Ovary (tissue), 9 donors: ENCODE data around the gene LRRC56. TPM values are rescaled to one million over a fixed set of nuclear protein-coding genes. Genes with fewer than 3 reads are reported as not detected.

Experiments used
- DNase-seq, 5 donors: peaks; one replicate each; pipeline ENCODE4 v3.0.0-alpha.2; 2019 to 2020
- H3K27ac ChIP-seq, 2 donors: fragments of 200-600 bp; one replicate each; pipeline versions ENCODE4 v1.5.1 to v1.8.0; 2019 to 2022
- H3K27me3 ChIP-seq: fragments of 200-600 bp; one replicate; pipeline ENCODE4 v1.8.0; 2022
- H3K36me3 ChIP-seq: fragments of 200-600 bp; sonication (generic); one replicate; pipeline ENCODE4 v1.5.1; 2019
- H3K4me1 ChIP-seq: one replicate; pipeline ENCODE4 v1.8.1; 2013; ENCODE audit warnings: mild to moderate bottlenecking, moderate library complexity; ENCODE audit not compliant: insufficient read depth
- H3K4me3 ChIP-seq: fragments of 200-600 bp; sonication (generic); one replicate; pipeline ENCODE4 v1.5.1; 2017
- H3K9me3 ChIP-seq, 2 donors: fragments of 200-600 bp in 1 of 2; sonication (generic) in 1 of 2; one replicate each; pipeline versions ENCODE4 v1.5.1 to v1.8.1; 2013 to 2019; ENCODE audit warnings: mild to moderate bottlenecking in 1 of 2, moderate library complexity in 1 of 2
- CTCF ChIP-seq, 3 donors: fragments of 450-650 bp in 2 of 3; fragments of 200-600 bp in 1 of 3; IDR thresholded peaks; one replicate each; pipeline versions ENCODE4 v1.5.1 to v1.8.0; 2016 to 2022; ENCODE audit warnings: antibody characterized with exemption in 3 of 3, mild to moderate bottlenecking in 1 of 3
- EP300 ChIP-seq: sonication (generic); formaldehyde crosslinking; IDR thresholded peaks from one replicate; pipeline ENCODE4 v1.6.1; 2017; ENCODE audit warnings: antibody characterized with exemption
- POLR2A ChIP-seq: fragments of 450-650 bp; IDR thresholded peaks from one replicate; pipeline ENCODE4 v1.6.1; 2017; ENCODE audit warnings: antibody characterized with exemption, mild to moderate bottlenecking, moderate library complexity
- WGBS, 3 donors: extraction: QIAGEN DNeasy Blood & Tissue Kit in 1 of 3; methylation state at CpG; one replicate each; pipeline versions ENCODE4 v1.1.5 to v1.1.7; 2013 to 2017; 5-methylcytosine and 5-hydroxymethylcytosine counted together
- intact Hi-C, 4 donors: fragments of 100-400 bp; cut with DNase I; formaldehyde crosslinking; loops; one replicate each; pipeline versions ENCODE4 v1.11.0 to v1.15.1; 2022 to 2023
- polyA plus RNA-seq, 2 donors: library from polyadenylated mRNA; stranded (reverse); fragments of 200-250 nt in 1 of 2; fragments of 350-450 nt in 1 of 2; fragmentation: Illumina TruSeq in 1 of 2; extraction: RNeasy Lipid Tissue Mini Kit (QIAGEN cat#74804) in 1 of 2; gene quantifications; one replicate each; pipeline ENCODE4 v1.2.3, GENCODE V29; 2013 to 2014
- total RNA-seq, 7 donors: library from RNA; depleted of rRNA in 2 of 7; stranded (reverse); fragments of >200 nt in 2 of 7; fragmentation: NEBNext Ultra II Directional in 3 of 7; extraction: Animal tissue kit (Norgen Biotek cat#: 25700) in 3 of 7; gene quantifications; one replicate each; pipeline versions ENCODE4 v1.1.0 to v1.2.4, GENCODE V29; 2016 to 2023
- donor health status: DM: no; HTN: no; CAD: no; lungs with moderate emphysema.
- donor health status: DM: no; HTN: no; CAD: no.
- donor health status: Bipolar disorder and iron deficiency.
- donor health status: DM: yes; HTN: yes; CAD: no.
- donor health status: DM: no; HTN: no; CAD: no.
- donor health status: DM: yes; HTN: yes; CAD: no.

Gene LRRC56
- total and polyA plus RNA-seq, 9 donors = 0.60 to 6.2 (median 2.0) TPM; not detected in 1

DNA sequence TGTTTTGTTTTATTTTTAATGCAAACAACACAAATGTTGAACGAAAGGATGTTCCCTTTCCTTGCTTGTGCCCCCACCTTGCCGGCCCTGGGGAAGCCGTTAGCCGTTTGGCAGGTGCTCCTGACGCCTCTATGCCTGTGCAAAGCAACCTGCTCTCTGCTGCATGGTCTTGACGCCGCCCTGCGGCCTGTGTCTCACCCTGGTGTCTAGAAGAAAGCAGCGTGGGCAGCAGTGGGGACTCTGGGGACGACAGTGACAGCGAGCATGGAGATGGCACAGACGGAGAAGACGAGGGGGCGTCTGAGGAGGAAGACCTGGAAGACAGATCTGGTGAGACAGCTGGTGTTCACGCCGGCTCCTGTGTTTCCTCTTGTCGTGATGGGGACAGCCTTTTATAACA, 44.4 kb downstream of the LRRC56 start:
- WGBS, 3 donors = 72 to 77% (median 74%) methylated on average over 17 of the region's 17 CpGs
- intact Hi-C loops = no loop called here
- no peaks in the 10 kb centered on the region for H3K9me3 ChIP-seq

DNA sequence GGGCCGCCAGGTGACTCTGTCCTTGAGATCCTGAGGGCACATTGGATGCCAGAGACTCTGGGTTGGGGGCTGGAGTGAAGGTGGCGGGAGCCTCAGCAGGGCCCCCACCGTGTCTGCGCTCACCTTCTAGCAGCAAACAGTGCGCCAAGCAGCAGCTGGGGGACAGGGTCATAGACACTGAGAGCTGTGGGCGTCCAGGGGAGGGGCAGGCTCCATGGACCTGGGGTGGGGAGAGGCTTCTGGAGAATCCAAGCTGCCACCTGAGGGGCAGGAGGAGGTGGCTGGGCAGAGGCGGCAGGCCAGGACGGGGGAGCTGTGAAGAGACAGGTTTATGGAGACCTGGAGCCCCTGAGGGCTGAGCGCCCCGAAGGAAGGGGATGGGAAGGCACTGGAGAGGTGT, 47.0 kb downstream of the LRRC56 start:
- WGBS, 3 donors = 93 to 95% (median 94%) methylated on average over 9 to 10 of the region's 10 CpGs
- Histone ChIP-seq H3K4me1 (peaks cover 6% of the 10 kb centered on the region), H3K36me3 (peaks cover 2% of the 10 kb centered on the region), H3K4me3 (no peak overlapping the region), H3K27ac (no peak overlapping the region), H3K27me3 (no peaks in the 10 kb centered on the region), H3K9me3 (no peaks in the 10 kb centered on the region)
- DNase-seq = no peak
- TF ChIP-seq POLR2A = no peak
- no peak for TF ChIP-seq EP300
- no peak for TF ChIP-seq CTCF (IDR thresholded peaks at IDR 0.05)
- intact Hi-C loops = no loop called here

More for the DNA sequence above, 44.4 kb downstream of the LRRC56 start:
- peaks cover 2% of the 10 kb centered on the region for H3K36me3 ChIP-seq
- H3K4me3 ChIP-seq = no peak overlapping the region
- no peak for DNase-seq
- TF ChIP-seq EP300 (no peak), POLR2A (no peak), CTCF (IDR thresholded peaks at IDR 0.05) (no peak)
- H3K27me3 ChIP-seq = no peaks in the 10 kb centered on the region
- H3K4me1 ChIP-seq = peaks cover 20% of the 10 kb centered on the region
- no peak overlapping the region for H3K27ac ChIP-seq

- Histone ChIP-seq H3K27ac (no peak overlapping the region), H3K4me1 (no peaks in the 10 kb centered on the region), H3K9me3 (no peaks in the 10 kb centered on the region), H3K4me3 (no peak overlapping the region), H3K36me3 (peaks cover 2% of the 10 kb centered on the region), H3K27me3 (no peaks in the 10 kb centered on the region)
- intact Hi-C loops = no loop called here
- no peak for DNase-seq
- 81 to 88% (median 81%) methylated on average over 32 of the region's 32 CpGs for WGBS, 3 donors
- no peak for TF ChIP-seq CTCF (IDR thresholded peaks at IDR 0.05)
- no peak for TF ChIP-seq EP300
- TF ChIP-seq POLR2A = no peak
Observed at GRCh38 chr11:586376-587316, 49.3 kb downstream of the LRRC56 start.

- no peak overlapping the region for H3K27ac ChIP-seq
- WGBS, 3 donors = 65 to 73% (median 67%) methylated on average over 8 of the region's 8 CpGs
- TF ChIP-seq POLR2A = no peak
- no peak for TF ChIP-seq EP300
- no peak for TF ChIP-seq CTCF (IDR thresholded peaks at IDR 0.05)
- no peaks in the 10 kb centered on the region for H3K27me3 ChIP-seq
- intact Hi-C loops = no loop called here
- no peak for DNase-seq
- H3K9me3 ChIP-seq = no peaks in the 10 kb centered on the region
- no peaks in the 10 kb centered on the region for H3K36me3 ChIP-seq
- H3K4me3 ChIP-seq = no peak overlapping the region
- H3K4me1 ChIP-seq = no peaks in the 10 kb centered on the region
Observed at GRCh38 chr11:587546-587945, 50.2 kb downstream of the LRRC56 start.
